Pulmonary artery endothelial cell (primary cell): Measurements from ENCODE around the gene ZNHIT6. TPM values are rescaled to one million over a fixed set of nuclear protein-coding genes. Genes with fewer than 3 reads are reported as not detected.
A peak's percentile ranks its signal among the peaks of the same experiment; 100 is the strongest.

Experiments used
- DNase-seq: peaks from one replicate; pipeline ENCODE4 v3.0.0-alpha.2; 2011; ENCODE audit warnings: low read depth, low spot score
- total RNA-seq: library from RNA; depleted of rRNA; stranded (reverse); fragments of >200 nt; gene quantifications from 2 replicates; pipeline ENCODE4 v1.2.3, GENCODE V29; 2014

Gene ZNHIT6
- total RNA-seq, 1 donor from 2014 or later = 14.8 TPM

DNA sequence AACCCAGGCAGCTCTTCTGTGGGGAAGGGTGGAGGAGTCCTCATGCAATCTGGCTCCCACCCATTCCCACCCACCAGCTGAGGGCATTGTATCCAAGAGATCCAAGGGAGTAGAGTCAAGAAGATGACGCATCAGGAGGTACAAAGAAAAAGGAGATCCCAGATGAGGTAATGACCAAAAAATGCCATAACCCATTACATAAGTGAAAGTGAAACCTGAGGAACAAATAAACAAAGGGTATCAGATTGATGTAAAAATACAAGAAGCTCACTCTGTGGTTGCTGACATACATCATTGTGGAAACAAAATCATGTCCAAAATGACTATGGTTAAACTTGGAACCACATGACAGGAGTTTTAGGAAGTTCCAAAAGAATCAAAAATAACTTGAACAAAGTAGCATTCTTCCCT is 85.2 kb downstream of the ZNHIT6 start:
- DNase-seq = no peak

DNA sequence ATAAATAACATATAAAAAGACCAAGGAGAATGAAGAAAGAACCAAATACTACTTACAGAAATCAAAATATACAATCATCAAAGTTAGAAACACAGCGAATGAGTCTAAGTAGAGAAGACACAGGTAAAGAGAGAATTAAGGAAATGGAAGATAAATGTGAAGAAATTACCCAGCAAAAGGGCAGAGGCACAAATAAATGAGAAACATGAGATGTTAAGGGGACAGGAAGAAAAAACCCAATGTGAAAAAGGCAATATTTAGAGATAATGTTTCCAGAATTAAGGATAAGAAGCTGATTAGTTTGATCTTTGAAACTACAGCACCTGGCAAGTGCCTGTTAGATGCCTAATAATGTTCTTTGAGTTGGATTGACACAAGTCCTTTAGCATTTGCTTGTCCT is 86.8 kb downstream of the ZNHIT6 start:
- DNase-seq = no peak

DNA sequence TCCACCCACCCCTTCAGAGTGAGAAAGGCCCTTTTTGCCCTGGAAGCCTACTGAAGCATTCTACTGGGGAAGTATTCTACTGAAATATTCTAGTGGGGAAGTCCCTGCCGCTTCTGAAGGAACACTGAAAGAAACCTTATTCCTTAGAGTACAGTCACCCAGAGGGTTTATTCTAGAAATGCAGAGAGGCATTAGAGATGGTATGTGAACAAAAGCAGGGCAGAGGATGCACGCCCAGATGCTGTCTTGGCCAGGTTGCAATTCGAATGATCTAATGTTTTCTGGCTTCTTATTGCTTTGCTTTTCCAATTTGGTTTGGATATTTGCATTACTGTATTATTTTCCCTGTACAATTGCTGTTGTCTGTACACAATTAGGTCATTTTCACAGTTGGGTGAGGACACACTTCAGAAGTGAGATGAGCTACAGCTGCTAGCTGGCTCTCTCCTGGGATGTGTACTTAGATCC is 90.6 kb downstream of the ZNHIT6 start:
- DNase-seq = no peak

- DNase-seq = no peak
These were observed 91.5 kb downstream of the ZNHIT6 start for GRCh38 chr1:85616736-85617135.

DNA sequence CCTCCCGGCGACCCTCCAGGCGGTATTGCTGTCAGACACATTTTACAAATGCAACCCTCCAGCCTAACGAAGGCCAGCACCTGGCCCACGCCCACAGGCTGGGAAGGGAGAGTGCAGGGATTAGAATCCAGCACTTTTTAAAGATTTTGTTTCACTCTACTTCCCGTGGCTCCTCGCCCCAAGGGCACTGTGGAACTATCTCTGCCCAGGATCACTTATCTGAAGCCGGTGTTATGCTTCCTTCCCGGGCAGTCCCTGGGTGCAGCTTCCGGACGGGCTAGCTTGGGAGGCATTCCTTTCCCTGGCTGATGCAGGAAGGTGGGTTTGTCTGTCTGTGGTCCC is 91.9 kb downstream of the ZNHIT6 start:
- DNase-seq = no peak

DNA sequence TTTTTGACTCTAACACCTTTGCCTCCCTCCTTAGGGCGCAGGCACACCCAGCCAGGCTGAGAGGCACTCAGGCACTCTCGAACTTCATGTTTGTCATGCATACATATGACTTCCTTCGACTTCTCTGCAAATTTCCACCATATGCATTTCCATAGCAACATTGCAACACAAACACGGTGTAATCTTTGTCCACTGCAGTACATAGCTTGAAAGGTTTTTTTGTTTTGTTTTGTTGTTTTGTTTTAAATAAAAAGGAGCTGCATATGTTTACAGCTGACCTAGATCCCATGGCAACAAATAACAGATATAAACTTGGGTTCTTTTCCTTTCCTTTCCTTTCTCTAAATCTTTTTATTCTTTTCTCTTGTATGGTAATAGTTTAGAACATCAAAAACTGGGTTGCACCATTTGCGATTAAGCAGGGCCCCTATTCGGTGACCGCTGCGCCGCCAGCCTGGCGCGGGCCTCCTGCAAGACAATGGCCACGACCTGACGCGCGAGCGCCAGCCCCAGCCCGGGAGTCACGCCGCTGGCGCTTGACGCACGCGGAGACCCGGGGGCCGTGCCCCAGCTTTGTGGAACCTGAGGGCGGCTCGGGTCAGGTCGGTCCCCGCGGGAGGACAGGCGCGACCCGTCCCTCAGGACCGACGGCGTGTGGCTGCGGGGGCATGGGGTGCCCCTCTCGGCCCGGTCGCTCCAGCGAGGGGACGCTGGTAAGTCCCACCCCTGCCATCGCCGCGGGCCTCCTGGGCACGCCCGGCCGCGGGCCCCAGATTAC is 92.5 kb downstream of the ZNHIT6 start:
- DNase-seq = no peak

- no peak for DNase-seq
These were observed 95.4 kb downstream of the ZNHIT6 start for GRCh38 chr1:85612704-85613361.

- DNase-seq = no peak
These were observed 96.4 kb downstream of the ZNHIT6 start for GRCh38 chr1:85611856-85612255.

GRCh38 chr1:85611425-85611824 is 96.8 kb downstream of the ZNHIT6 start:
- DNase-seq = no peak

- no peak for DNase-seq
These were observed 98.3 kb downstream of the ZNHIT6 start for GRCh38 chr1:85609976-85610375.

DNA sequence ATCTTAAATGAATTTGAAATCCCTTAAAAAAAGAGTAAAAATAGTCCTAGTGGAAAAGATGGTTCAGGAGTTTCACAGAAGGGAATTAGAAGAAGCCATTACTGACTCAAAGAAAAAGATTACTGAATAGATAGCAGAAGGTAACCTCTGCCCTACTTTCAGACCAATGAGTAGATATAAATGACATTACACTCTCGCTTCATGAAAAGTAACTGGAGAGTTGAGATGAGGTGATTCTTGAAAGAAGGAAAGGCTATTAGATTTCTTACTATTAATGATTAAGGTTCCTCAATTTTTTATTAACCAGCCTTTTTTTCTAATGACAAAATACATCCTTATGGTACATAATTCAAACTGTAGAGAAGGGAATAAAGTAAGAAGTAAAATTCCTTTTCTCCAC is 99.4 kb downstream of the ZNHIT6 start:
- no peak for DNase-seq

- no peak for DNase-seq
These were observed 100.3 kb downstream of the ZNHIT6 start for GRCh38 chr1:85607921-85608265.

DNA sequence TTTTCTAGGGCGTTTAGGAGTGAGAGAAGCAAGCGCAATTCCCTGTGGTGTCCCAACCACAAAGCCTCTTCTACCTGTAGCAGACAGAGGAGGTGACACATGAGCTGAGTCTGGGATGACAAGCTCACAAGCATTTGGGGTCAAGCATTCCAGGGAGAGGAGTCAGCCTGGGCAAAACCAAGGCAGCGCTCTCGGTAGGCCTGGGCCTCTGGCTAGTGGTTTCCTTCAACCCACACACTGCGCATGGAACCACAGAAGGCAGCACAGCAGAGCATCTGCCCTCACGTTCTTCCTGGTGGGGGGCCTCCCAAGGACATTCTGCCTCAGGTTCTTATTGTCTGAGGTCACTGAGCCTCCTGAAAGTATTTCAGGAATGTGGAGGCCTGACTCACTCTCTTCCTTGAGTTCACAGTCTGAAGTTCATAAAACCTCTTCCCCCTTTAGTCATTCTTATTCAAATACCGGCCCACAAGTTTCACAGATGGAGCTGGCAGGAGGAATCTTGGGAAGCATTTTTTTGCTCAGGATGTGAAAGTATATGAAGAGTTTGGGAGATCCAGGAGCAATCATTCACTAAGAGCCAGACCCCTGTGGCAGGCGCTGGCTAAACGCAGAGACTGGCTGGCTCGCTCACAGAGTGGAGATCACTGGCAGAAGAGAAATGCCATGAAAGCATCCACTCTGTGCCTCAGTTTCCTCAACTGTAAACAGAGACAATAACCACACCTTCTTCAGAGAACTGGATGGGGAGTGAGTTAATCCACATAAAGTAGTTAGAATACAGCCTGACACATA is 100.9 kb downstream of the ZNHIT6 start:
- peak; percentile 94 for DNase-seq

GRCh38 chr1:85606414-85606800 is 101.8 kb downstream of the ZNHIT6 start:
- DNase-seq = no peak

GRCh38 chr1:85605484-85606413 is 102.5 kb downstream of the ZNHIT6 start:
- DNase-seq = no peak

- no peak for DNase-seq
These were observed 103.8 kb downstream of the ZNHIT6 start for GRCh38 chr1:85604298-85604997.

DNA sequence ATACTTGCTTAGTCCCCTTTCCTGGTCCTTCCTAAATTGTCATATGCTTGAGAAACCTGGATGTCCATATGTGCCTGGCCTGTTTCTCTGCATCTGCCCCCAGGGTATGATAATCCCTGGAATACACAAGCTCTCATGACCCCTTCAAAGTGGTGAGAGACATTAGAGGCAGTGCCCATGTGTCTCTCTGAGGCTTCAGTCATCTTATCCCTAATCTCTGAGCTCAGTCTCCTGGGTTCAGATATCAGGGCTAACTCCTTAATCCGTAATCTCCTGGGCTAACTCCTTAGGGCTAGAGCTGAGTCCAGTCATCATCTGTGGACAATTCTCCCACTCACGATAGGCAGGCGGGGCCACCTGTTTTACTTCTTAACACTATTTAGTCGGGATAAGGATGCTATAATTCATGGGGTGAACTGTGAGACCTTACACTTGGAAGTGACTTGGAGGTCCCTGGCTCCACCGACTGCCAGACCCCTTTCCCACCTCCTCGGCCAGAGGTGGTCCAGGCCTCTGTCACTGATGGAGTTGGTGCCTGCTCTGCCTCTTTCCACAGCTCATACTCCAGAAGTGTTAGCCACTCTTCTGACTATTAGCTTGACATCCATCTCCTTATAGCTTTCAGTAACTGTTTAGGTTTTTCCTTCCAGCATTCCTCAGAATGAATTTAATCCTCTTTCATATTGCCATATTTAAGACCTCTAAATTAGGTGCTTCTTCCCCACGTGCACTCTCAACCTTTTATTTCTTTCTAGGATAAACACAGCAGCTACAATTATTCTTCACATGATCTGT is 105.0 kb downstream of the ZNHIT6 start:
- no peak for DNase-seq

DNA sequence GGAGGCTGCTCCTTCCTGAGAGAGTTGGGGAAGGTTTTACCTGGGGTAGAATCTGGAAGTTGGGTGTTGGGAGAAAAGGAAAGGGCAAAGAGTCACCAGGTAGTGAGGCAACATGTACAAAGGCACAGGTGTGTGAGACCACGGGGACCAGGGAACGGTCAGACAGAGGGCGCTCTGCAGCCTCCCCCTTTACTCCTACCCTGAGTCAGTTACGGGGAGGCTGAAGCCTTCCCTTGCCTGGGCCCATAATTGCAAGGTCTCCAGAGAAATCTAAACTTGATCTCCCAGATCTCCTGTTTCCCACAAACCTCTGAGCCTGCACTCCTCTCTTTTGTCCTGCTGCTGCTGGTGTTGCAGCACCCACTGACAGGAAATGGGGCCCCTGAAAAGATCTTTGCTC is 105.7 kb downstream of the ZNHIT6 start:
- DNase-seq = no peak

DNA sequence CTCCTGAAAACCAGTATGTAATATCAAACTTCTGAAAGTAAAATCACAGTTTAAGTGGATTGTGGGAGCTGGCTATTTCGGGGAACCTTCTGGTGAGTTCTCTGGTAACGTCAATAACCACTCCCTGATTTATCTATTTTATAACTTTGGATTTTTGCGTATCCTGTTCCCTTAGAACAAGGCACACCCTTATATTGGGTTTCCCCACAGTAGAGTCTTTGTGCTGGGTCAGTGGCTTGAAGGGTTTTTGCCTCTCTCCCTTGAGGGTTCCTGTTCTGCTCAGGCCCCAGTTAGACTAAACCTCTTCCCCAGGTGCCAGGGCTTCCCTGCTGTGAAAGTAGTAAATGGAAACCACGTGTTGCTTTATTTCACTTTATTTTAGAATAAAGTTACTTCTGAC is 106.3 kb downstream of the ZNHIT6 start:
- no peak for DNase-seq

GRCh38 chr1:85599681-85600080 is 108.6 kb downstream of the ZNHIT6 start:
- no peak for DNase-seq
